Hepatocyte (in vitro differentiated cells): ENCODE measurements around the gene COX6B2. TPM values are rescaled to one million over a fixed set of nuclear protein-coding genes. Genes with fewer than 3 reads are reported as not detected.
A peak's percentile ranks its signal among the peaks of the same experiment; 100 is the strongest.

ENCODE experiments used
- DNase-seq: peaks from one replicate; pipeline ENCODE4 v3.0.0-alpha.2; 2016; ENCODE audit warnings: low spot score
- H2AFZ ChIP-seq: fragments of 200-600 bp; sonication (generic); 2 replicates; pipeline ENCODE4 v1.6.0; 2016; ENCODE audit warnings: antibody characterized with exemption, mild to moderate bottlenecking
- H3K27ac ChIP-seq: fragments of 200-600 bp; sonication (generic); 2 replicates; pipeline ENCODE4 v1.5.1; 2016; ENCODE audit warnings: mild to moderate bottlenecking
- H3K27me3 ChIP-seq: fragments of 200-600 bp; sonication (generic); 2 replicates; pipeline ENCODE4 v1.6.1; 2016
- H3K36me3 ChIP-seq: fragments of 200-600 bp; sonication (generic); replicated peaks from 2 replicates; pipeline ENCODE4 v1.5.1; 2016; ENCODE audit warnings: low read depth; ENCODE audit not compliant: insufficient read depth
- H3K4me1 ChIP-seq: fragments of 200-600 bp; sonication (generic); 2 replicates; pipeline ENCODE4 v1.5.1; 2016; ENCODE audit warnings: mild to moderate bottlenecking, moderate library complexity; ENCODE audit not compliant: insufficient read depth
- H3K4me2 ChIP-seq: fragments of 200-600 bp; sonication (generic); 2 replicates; pipeline ENCODE4 v1.6.0; 2016
- H3K4me3 ChIP-seq: fragments of 200-600 bp; sonication (generic); 2 replicates; pipeline ENCODE4 v1.5.1; 2016; ENCODE audit warnings: mild to moderate bottlenecking
- H3K79me2 ChIP-seq: fragments of 200-600 bp; sonication (generic); 2 replicates; pipeline ENCODE4 v1.6.0; 2017; ENCODE audit warnings: mild to moderate bottlenecking
- H3K9me2 ChIP-seq: fragments of 200-600 bp; sonication (generic); replicated peaks from 2 replicates; pipeline ENCODE4 v1.6.0; 2017; ENCODE audit warnings: mild to moderate bottlenecking; ENCODE audit not compliant: insufficient read depth
- H3K9me3 ChIP-seq: fragments of 200-600 bp; sonication (generic); 2 replicates; pipeline ENCODE4 v1.5.1; 2016; ENCODE audit warnings: low read depth, mild to moderate bottlenecking
- H4K20me1 ChIP-seq: fragments of 200-600 bp; sonication (generic); 2 replicates; pipeline ENCODE4 v1.6.0; 2016; ENCODE audit warnings: mild to moderate bottlenecking; ENCODE audit not compliant: insufficient read depth, poor library complexity, severe bottlenecking
- CTCF ChIP-seq: fragments of 200-600 bp; sonication (generic); IDR thresholded peaks from 2 replicates; pipeline ENCODE4 v1.5.1; 2016; ENCODE audit warnings: antibody characterized with exemption, mild to moderate bottlenecking; ENCODE audit not compliant: poor library complexity
- EZH2 ChIP-seq: fragments of 200-600 bp; sonication (generic); IDR thresholded peaks from 2 replicates; pipeline ENCODE4 v1.6.1; 2016; ENCODE audit warnings: antibody characterized with exemption, mild to moderate bottlenecking, borderline replicate concordance
- EZH2phosphoT487 ChIP-seq: fragments of 200-600 bp; sonication (generic); IDR thresholded peaks from one replicate; pipeline ENCODE4 v1.6.1; 2018; ENCODE audit warnings: antibody characterized with exemption, mild to moderate bottlenecking, low read depth, moderate library complexity; ENCODE audit not compliant: unreplicated experiment, severe bottlenecking
- WGBS: methylation state at CpG from one replicate; pipeline ENCODE4 v1.1.6; 2016; ENCODE audit warnings: low lambda C conversion rate; ENCODE audit errors: missing lambda C conversion rate; 5-methylcytosine and 5-hydroxymethylcytosine counted together
- polyA plus RNA-seq: library from polyadenylated mRNA; unstranded; fragments of >200 nt; fragmentation: Nextera tagmentation; extraction: Ambion mirVana; gene quantifications from 2 replicates; pipeline ENCODE4 v1.2.1, GENCODE V29; 2016
- total RNA-seq: library from RNA; depleted of rRNA; stranded (reverse); fragments of >200 nt; gene quantifications from 2 replicates; pipeline ENCODE4 v1.2.3, GENCODE V29; 2014

Gene COX6B2
- total and polyA plus RNA-seq, 2 experiments from 2014 or later = 0.50 to 4.5 TPM

- TF ChIP-seq EZH2 (no peak), EZH2phosphoT487 (no peak)
- Histone ChIP-seq H3K27ac (peak overlapping the region; percentile 75), H3K79me2 (no peaks in the 10 kb centered on the region), H3K4me2 (peak overlapping the region; percentile 78), H3K9me2 (no peaks in the 10 kb centered on the region), H3K4me1 (peaks cover 6% of the 10 kb centered on the region), H3K9me3 (no peaks in the 10 kb centered on the region), H2AFZ (no peak overlapping the region), H3K36me3 (no peaks in the 10 kb centered on the region), H3K4me3 (no peak overlapping the region), H4K20me1 (no peaks in the 10 kb centered on the region), H3K27me3 (no peaks in the 10 kb centered on the region)
- DNase-seq = peak; percentile 44
- 82% methylated on average over 9 of the region's 9 CpGs for whole genome bisulfite sequencing
These were observed 32.9 kb downstream of the COX6B2 start for GRCh38 chr19:55321466-55322137.

- DNase-seq = no peak
- Histone ChIP-seq H3K4me2 (peak overlapping the region; percentile 78), H3K79me2 (no peaks in the 10 kb centered on the region), H2AFZ (no peak overlapping the region), H3K36me3 (no peaks in the 10 kb centered on the region), H3K4me1 (peaks cover 6% of the 10 kb centered on the region), H3K4me3 (no peak overlapping the region), H3K27ac (peak overlapping the region; percentile 75), H3K9me3 (no peaks in the 10 kb centered on the region), H4K20me1 (no peaks in the 10 kb centered on the region), H3K27me3 (no peaks in the 10 kb centered on the region), H3K9me2 (no peaks in the 10 kb centered on the region)
- 71% methylated on average over 8 of the region's 8 CpGs for WGBS
- TF ChIP-seq CTCF (no peak), EZH2phosphoT487 (no peak), EZH2 (no peak)
These were observed 33.6 kb downstream of the COX6B2 start for GRCh38 chr19:55320844-55321419.

- H4K20me1 ChIP-seq = no peaks in the 10 kb centered on the region
- no peaks in the 10 kb centered on the region for H3K27me3 ChIP-seq
- no peak overlapping the region for H3K27ac ChIP-seq
- peaks cover 6% of the 10 kb centered on the region for H3K4me1 ChIP-seq
- 16% methylated on average over 21 of the region's 21 CpGs for WGBS
- peak; percentile 72 for DNase-seq
- H3K79me2 ChIP-seq = no peaks in the 10 kb centered on the region
- H3K9me3 ChIP-seq = no peaks in the 10 kb centered on the region
- no peak for TF ChIP-seq EZH2phosphoT487
- no peak for TF ChIP-seq EZH2
- H3K9me2 ChIP-seq = no peaks in the 10 kb centered on the region
- no peak overlapping the region for H3K4me3 ChIP-seq
- no peaks in the 10 kb centered on the region for H3K36me3 ChIP-seq
- peak overlapping the region; percentile 78 for H3K4me2 ChIP-seq
- peak overlapping the region; percentile 36 for H2AFZ ChIP-seq
These were observed 34.7 kb downstream of the COX6B2 start for GRCh38 chr19:55319785-55320184.

DNA sequence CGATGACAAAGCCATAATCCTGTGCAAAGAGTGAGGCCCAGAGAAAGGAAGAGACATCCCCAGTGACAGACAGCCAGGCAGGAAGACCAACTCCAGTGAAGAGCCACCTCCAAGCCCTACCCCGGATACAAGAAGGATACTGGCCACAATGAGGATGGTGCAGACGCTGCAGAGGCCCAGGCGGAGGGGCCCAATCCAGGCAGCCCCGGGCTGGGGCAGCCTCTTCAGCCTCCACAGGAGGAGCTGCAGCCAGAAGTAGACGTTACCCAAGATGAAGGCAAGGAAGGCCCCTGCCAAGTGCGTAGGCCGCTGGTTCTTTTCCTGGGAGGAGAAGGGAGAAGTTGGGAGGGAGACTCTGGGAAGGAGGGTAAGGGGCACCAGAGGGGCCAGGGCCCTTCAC is 37.9 kb downstream of the COX6B2 start:
- Histone ChIP-seq H3K4me2 (no peak overlapping the region), H3K79me2 (no peaks in the 10 kb centered on the region), H3K36me3 (no peaks in the 10 kb centered on the region), H4K20me1 (no peaks in the 10 kb centered on the region), H2AFZ (no peak overlapping the region), H3K4me3 (no peak overlapping the region), H3K27me3 (no peaks in the 10 kb centered on the region), H3K9me3 (no peaks in the 10 kb centered on the region), H3K9me2 (no peaks in the 10 kb centered on the region), H3K4me1 (peaks cover 3% of the 10 kb centered on the region), H3K27ac (no peak overlapping the region)
- DNase-seq = no peak
- TF ChIP-seq EZH2phosphoT487 (no peak), CTCF (no peak), EZH2 (no peak)
- WGBS = 87% methylated on average over 8 of the region's 8 CpGs
